PFSK-1 (cell line): Measurements from ENCODE around the gene ATP5PF.

ENCODE experiments used
- FOXP2 ChIP-seq: optimal IDR thresholded peaks from 2 replicates; pipeline ENCODE3; 2011; ENCODE audit warnings: borderline replicate concordance, control low read depth, inconsistent platforms; ENCODE audit not compliant: insufficient read depth; ENCODE audit errors: extremely low read length, extremely low read depth
- POLR2AphosphoS5 ChIP-seq: IDR thresholded peaks from 2 replicates; pipeline ENCODE4 v1.6.1; 2012; ENCODE audit warnings: low read depth, mild to moderate bottlenecking, control low read depth, low read length, moderate library complexity
- SIN3A ChIP-seq: IDR thresholded peaks from 2 replicates; pipeline ENCODE4 v1.6.1; 2012; ENCODE audit warnings: mild to moderate bottlenecking, low read length, moderate library complexity, borderline replicate concordance; ENCODE audit not compliant: insufficient read depth
- TAF1 ChIP-seq: IDR thresholded peaks from 2 replicates; pipeline ENCODE4 v1.6.1; 2012; ENCODE audit warnings: low read length, control low read depth, borderline replicate concordance; ENCODE audit not compliant: insufficient read depth
- TF ChIP-seq, protein P1 (sequence below), 2 experiments: IDR thresholded peaks; 2 replicates each; pipeline versions ENCODE4 v1.6.1 to v1.8.0; 2011 to 2012; ENCODE audit warnings: low read depth in 2 of 2, low read length in 2 of 2, control low read depth in 1 of 2, inconsistent platforms in 1 of 2, mild to moderate bottlenecking in 1 of 2, moderate library complexity in 1 of 2; ENCODE audit not compliant: insufficient read depth in 1 of 2

The ATP5PF gene

DNA sequence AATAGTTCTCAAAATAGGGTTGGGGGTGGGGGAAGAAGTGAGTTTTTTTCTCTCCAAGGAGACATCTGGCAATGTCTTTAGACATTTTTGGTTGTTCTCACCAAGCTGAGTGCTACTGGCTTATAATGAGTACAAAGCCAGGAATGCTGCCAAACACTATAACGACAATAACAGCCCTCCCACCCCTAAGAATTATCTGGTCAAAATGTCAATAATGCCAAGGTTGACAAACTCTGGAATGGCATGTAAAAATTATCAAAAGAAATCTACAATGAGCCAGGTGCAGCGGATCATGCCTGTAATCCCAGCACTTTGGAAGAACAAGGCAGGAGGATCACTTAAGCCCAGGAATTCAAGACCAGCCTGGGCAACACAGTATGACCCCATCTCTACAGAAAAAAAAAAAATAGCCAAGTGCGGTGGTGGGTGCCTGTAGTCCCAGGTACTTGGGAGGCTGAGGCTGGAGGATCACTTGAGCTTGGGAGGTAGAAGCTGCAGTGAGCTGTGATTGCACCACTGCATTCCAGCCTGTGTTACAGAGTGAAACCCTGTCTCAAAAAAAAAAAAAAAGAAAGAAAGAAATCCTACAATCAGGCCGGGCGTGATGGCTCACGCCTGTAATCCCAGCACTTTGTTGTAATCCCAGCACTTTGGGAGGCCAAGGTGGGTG lies 2.5 kb downstream of the ATP5PF start:
- no peak for TF ChIP-seq TAF1
- no peak for TF ChIP-seq SIN3A
- TF ChIP-seq, protein P1, sequence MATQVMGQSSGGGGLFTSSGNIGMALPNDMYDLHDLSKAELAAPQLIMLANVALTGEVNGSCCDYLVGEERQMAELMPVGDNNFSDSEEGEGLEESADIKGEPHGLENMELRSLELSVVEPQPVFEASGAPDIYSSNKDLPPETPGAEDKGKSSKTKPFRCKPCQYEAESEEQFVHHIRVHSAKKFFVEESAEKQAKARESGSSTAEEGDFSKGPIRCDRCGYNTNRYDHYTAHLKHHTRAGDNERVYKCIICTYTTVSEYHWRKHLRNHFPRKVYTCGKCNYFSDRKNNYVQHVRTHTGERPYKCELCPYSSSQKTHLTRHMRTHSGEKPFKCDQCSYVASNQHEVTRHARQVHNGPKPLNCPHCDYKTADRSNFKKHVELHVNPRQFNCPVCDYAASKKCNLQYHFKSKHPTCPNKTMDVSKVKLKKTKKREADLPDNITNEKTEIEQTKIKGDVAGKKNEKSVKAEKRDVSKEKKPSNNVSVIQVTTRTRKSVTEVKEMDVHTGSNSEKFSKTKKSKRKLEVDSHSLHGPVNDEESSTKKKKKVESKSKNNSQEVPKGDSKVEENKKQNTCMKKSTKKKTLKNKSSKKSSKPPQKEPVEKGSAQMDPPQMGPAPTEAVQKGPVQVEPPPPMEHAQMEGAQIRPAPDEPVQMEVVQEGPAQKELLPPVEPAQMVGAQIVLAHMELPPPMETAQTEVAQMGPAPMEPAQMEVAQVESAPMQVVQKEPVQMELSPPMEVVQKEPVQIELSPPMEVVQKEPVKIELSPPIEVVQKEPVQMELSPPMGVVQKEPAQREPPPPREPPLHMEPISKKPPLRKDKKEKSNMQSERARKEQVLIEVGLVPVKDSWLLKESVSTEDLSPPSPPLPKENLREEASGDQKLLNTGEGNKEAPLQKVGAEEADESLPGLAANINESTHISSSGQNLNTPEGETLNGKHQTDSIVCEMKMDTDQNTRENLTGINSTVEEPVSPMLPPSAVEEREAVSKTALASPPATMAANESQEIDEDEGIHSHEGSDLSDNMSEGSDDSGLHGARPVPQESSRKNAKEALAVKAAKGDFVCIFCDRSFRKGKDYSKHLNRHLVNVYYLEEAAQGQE (IDR thresholded peaks at IDR 0.05; ENCODE audit: insufficient read depth in 1 of 2, low read depth in 2 of 2, low read length in 2 of 2) = no peak
- TF ChIP-seq FOXP2 = no peak

DNA sequence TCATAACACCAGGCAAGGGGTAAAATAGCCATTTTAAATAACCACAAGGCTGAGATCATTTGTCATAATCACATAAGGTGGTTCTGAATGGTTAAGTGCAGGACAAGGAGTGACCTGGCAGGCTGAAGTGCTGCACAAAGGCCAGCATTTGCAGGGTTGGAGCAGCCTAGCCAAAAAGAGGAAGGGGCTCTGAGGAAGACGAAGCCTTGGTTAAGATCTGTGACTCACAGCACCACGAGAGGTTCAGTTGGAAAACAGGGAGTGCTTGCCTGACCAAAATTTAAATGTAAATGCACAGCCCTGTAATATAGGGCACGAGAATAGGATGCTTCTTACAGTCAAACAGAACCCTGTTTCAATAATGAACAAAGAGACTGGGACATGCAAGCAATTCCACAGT lies 12.1 kb downstream of the ATP5PF start:
- TF ChIP-seq, protein P1 (IDR thresholded peaks at IDR 0.05; ENCODE audit: insufficient read depth in 1 of 2, low read depth in 2 of 2, low read length in 2 of 2) = no peak
- TF ChIP-seq FOXP2 = no peak
- TF ChIP-seq SIN3A = no peak
- no peak for TF ChIP-seq TAF1
- TF ChIP-seq POLR2AphosphoS5 = no peak

DNA sequence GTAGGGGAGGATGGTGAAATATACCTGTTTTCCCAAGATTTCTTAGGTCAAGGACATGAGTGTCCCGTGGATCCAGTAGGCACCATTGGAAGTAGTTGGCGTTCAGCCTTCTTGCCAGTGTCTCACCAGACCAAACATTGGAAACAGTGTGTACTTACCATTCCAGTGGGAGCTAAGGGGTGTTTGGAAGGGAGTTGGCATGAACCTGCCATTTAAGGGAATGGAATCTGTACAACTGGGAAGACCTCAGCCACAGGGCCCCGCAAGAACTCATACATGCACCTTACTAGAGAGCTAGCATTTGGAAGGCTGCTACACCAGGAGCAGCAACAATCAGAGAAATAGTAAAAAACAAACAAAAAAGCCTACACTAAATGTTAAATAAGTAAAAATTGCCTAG lies 12.7 kb downstream of the ATP5PF start:
- TF ChIP-seq, protein P1 (IDR thresholded peaks at IDR 0.05; ENCODE audit: insufficient read depth in 1 of 2, low read depth in 2 of 2, low read length in 2 of 2) = no peak

DNA sequence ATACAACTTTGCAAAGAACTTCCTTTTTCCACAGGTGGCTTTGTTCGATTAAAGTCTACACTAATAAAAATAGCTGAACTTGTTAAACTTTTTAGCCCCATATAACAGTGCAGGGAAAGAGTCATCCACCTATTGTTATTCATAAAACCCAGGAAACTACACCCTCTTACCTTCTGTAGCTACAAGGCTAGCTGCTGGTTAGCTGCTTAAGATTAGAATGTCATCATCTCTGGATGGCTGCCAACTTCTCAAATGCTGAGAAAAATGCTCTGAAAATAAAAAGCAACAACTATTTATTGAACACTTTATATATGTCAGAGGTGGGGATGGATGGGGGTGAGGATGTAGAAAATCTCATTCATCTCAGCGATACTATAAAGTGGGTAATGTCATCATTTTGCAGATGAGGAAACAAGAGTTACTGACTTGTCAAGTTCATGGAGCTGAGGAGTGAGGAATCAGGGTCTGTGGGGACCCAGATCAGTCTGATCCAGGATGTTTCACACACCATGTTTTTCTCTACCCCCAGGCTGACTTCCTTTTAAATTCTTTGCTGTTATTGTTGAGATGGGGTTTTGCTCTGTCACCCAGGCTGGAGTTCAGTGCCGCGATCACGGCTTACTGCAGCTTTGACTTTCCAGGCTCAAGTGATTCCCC lies 17.1 kb downstream of the ATP5PF start:
- TF ChIP-seq POLR2AphosphoS5 (no peak), SIN3A (no peak), FOXP2 (no peak), TAF1 (no peak)
- TF ChIP-seq, protein P1 (IDR thresholded peaks at IDR 0.05; ENCODE audit: insufficient read depth in 1 of 2, low read depth in 2 of 2, low read length in 2 of 2) = no peak

DNA sequence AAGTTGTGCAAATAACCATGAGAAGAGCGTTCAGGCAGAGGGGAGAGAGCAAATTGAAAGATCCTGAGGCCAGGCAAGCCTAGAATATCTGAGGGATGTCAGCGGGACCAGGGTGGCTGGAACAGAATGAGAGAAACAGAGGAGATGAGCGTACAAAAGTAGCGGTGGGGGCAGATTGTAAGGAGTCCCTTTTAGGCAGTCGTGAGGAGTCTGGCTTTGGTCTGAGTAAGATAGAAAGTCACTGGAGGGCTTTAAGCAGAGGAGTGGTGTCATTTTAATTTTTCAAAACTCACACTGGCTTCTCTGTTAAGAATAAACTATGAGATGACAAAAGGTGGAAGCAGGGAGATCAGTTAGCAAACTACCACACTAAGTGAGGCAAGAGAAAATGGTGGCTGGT lies 24.2 kb downstream of the ATP5PF start:
- TF ChIP-seq POLR2AphosphoS5 (no peak), FOXP2 (no peak), SIN3A (no peak), TAF1 (no peak)
- TF ChIP-seq, protein P1 (IDR thresholded peaks at IDR 0.05; ENCODE audit: insufficient read depth in 1 of 2, low read depth in 2 of 2, low read length in 2 of 2) = no peak
